ENCODE measurements around the gene MFSD8.
"Not testable (repeated sequence)": the region's sequence is repeated elsewhere in the genome, so short reads cannot be mapped to it uniquely, and the experiment has no call there.

MFSD8 gene

DNA sequence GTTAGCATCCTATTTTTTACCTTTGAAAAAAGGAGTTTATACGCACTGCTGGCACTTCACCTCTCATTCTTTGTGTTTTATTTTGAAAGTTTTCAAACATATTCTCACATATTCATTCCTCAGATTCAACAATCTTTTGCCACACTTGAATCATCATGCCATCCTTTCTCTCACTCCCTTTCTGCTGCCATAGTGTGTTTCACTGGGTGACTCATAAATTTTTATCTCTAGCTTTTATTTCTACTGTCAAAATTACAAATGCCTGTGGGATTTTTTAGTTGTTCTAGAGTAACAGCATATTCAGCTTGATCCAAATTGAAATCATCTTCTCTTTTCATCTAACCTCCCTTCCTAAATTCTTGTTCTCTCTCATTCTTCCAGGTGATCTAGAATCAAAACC is 28.0 kb downstream of the MFSD8 start:
- no peaks in the 10 kb centered on the region for H3K36me3 ChIP-seq (ENCODE audit: control insufficient read depth, insufficient read depth, low read length)
- no peak overlapping the region for H3K4me2 ChIP-seq (ENCODE audit: low read length)
- no peaks in the 10 kb centered on the region for H3K27me3 ChIP-seq (ENCODE audit: control insufficient read depth, insufficient read depth, low read length)
- TF ChIP-seq, protein P1, sequence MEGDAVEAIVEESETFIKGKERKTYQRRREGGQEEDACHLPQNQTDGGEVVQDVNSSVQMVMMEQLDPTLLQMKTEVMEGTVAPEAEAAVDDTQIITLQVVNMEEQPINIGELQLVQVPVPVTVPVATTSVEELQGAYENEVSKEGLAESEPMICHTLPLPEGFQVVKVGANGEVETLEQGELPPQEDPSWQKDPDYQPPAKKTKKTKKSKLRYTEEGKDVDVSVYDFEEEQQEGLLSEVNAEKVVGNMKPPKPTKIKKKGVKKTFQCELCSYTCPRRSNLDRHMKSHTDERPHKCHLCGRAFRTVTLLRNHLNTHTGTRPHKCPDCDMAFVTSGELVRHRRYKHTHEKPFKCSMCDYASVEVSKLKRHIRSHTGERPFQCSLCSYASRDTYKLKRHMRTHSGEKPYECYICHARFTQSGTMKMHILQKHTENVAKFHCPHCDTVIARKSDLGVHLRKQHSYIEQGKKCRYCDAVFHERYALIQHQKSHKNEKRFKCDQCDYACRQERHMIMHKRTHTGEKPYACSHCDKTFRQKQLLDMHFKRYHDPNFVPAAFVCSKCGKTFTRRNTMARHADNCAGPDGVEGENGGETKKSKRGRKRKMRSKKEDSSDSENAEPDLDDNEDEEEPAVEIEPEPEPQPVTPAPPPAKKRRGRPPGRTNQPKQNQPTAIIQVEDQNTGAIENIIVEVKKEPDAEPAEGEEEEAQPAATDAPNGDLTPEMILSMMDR (IDR thresholded peaks at IDR 0.05), result no peak
- H3K79me2 ChIP-seq, result no peaks in the 10 kb centered on the region
- H2AFZ ChIP-seq, result no peak overlapping the region
- H3K4me3 ChIP-seq (ENCODE audit: low read depth, low read length), result no peak overlapping the region
- no peak overlapping the region for H3K27ac ChIP-seq
- no peaks in the 10 kb centered on the region for H3K4me1 ChIP-seq
- no peak overlapping the region for H3K9ac ChIP-seq
- H3K9me3 ChIP-seq (ENCODE audit: control insufficient read depth, low read length), result no peaks in the 10 kb centered on the region

DNA sequence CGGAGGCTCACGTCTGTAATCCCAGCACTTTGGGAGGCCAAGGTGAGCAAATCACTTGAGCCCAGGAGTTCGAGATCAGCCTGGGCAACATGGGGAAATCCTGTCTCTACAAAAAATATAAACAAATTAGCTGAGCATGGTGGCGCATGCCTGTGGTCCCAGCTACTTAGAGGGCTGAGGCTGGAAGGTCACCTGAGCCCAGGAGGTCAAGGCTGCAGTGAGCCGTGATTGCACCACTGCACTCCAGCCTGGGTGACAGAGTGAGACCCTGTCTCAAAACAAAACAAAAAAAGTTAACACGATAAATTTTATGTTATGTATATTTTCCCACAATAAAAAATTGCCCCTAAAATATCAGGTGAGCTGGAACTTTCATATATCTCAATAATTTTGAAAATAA is 33.1 kb downstream of the MFSD8 start:
- H3K9ac ChIP-seq; H3K27ac ChIP-seq; H3K36me3 ChIP-seq (ENCODE audit: control insufficient read depth, insufficient read depth, low read length); H3K27me3 ChIP-seq (ENCODE audit: control insufficient read depth, insufficient read depth, low read length); H3K4me2 ChIP-seq (ENCODE audit: low read length); H3K4me3 ChIP-seq (ENCODE audit: low read depth, low read length); H2AFZ ChIP-seq; H3K9me3 ChIP-seq (ENCODE audit: control insufficient read depth, low read length); H3K4me1 ChIP-seq; H3K79me2 ChIP-seq: not testable (repeated sequence)

DNA sequence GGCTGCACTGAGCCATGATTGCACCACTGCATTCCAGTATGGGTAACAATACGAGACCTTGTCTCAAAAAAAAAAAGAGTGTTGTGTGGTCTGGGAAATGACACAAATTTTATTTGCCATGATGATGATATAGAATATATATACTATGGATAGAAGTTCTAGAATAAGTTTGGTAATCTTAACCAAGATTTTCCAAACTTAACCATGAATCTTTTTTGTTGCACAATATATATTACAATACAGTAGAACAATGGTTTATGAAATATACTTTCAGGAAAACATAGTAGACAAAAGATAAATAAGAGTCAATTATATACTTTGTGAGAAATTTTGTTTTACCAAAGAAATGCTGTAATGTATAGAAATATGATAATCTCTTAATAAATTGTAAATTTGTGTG is 34.8 kb downstream of the MFSD8 start:
- H3K9me3 ChIP-seq (ENCODE audit: control insufficient read depth, low read length), result no peaks in the 10 kb centered on the region
- no peak overlapping the region for H3K9ac ChIP-seq
- no peak overlapping the region for H2AFZ ChIP-seq
- no peaks in the 10 kb centered on the region for H3K36me3 ChIP-seq (ENCODE audit: control insufficient read depth, insufficient read depth, low read length)
- TF ChIP-seq, protein P1 (IDR thresholded peaks at IDR 0.05), result no peak
- no peak overlapping the region for H3K27ac ChIP-seq
- no peak overlapping the region for H3K4me3 ChIP-seq (ENCODE audit: low read depth, low read length)
- H3K27me3 ChIP-seq (ENCODE audit: control insufficient read depth, insufficient read depth, low read length), result no peaks in the 10 kb centered on the region
- H3K4me1 ChIP-seq, result no peaks in the 10 kb centered on the region
- H3K79me2 ChIP-seq, result no peaks in the 10 kb centered on the region
- no peak overlapping the region for H3K4me2 ChIP-seq (ENCODE audit: low read length)

DNA sequence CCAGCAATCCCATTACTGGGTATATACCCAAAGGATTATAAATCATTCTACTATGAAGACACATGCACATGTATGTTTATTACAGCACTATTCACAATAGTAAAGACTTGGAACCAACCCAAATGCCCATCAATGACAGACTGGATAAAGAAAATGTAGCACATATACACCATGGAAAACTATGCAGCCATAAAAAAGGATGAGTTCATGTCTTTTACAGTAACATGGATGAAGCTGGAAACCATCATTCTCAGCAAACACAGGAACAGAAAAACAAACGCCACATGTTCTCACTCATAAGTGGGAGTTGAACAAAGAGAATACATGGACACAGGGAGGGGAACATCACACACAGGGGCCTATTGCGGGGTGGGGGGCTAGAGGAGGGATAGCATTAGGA is 39.3 kb downstream of the MFSD8 start:
- H3K36me3 ChIP-seq (ENCODE audit: control insufficient read depth, insufficient read depth, low read length), result not testable (repeated sequence)

DNA sequence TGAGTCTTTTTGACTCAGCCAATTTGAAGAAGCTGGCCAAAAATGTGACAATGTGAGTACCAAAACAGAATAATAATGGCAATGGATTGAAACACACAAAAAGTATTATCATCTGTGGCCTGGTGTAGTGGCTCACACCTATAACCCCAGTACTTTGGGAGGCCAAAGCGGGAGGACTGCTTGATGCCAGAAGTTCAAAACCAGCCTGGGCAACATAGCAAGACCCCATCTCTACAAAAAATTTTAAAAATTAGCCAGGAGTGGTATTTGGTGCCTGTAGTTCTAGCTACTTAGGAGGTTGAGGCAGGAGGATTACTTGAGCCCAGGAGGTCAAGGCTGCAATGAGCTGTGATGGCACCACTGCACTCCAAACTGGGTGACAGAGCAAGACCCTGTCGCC is 42.7 kb downstream of the MFSD8 start:
- Histone ChIP-seq H3K27me3 (ENCODE audit: control insufficient read depth, insufficient read depth, low read length) (no peaks in the 10 kb centered on the region), H2AFZ (no peak overlapping the region), H3K9me3 (ENCODE audit: control insufficient read depth, low read length) (no peaks in the 10 kb centered on the region), H3K4me3 (ENCODE audit: low read depth, low read length) (no peak overlapping the region), H3K9ac (no peak overlapping the region), H3K79me2 (no peaks in the 10 kb centered on the region), H3K36me3 (ENCODE audit: control insufficient read depth, insufficient read depth, low read length) (no peaks in the 10 kb centered on the region), H3K4me1 (no peaks in the 10 kb centered on the region), H3K4me2 (ENCODE audit: low read length) (no peak overlapping the region), H3K27ac (no peak overlapping the region)
- TF ChIP-seq, protein P1 (IDR thresholded peaks at IDR 0.05), result no peak

More for the DNA sequence above, 39.3 kb downstream of the MFSD8 start:
- not testable (repeated sequence) for H3K79me2 ChIP-seq; H3K27me3 ChIP-seq (ENCODE audit: control insufficient read depth, insufficient read depth, low read length); H3K4me1 ChIP-seq; H3K27ac ChIP-seq; H3K9ac ChIP-seq; H3K4me3 ChIP-seq (ENCODE audit: low read depth, low read length); H3K9me3 ChIP-seq (ENCODE audit: control insufficient read depth, low read length); H3K4me2 ChIP-seq (ENCODE audit: low read length); H2AFZ ChIP-seq

DNA sequence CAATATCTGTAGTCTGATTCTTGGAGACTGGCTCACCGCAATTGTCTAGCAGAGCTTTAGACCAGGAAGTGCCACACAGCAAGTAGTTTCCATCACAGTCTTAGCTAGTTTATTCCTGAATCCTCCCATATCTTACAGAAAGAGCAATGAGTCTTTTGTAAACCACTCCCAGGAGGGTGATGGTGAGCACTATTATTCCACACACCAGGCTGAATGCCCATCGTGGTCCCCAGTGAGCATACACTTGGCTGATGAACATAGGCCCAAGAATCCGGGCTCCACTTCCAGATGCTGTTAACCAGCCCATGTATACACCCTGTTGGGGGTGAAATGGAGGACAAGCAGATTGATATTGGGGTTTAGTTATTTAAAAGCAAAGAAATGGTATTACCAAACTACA is 44.5 kb downstream of the MFSD8 start:
- H2AFZ ChIP-seq, result no peak overlapping the region
- H3K36me3 ChIP-seq (ENCODE audit: control insufficient read depth, insufficient read depth, low read length), result no peaks in the 10 kb centered on the region
- no peaks in the 10 kb centered on the region for H3K27me3 ChIP-seq (ENCODE audit: control insufficient read depth, insufficient read depth, low read length)
- no peaks in the 10 kb centered on the region for H3K9me3 ChIP-seq (ENCODE audit: control insufficient read depth, low read length)
- no peak overlapping the region for H3K9ac ChIP-seq
- H3K4me1 ChIP-seq, result no peaks in the 10 kb centered on the region
- H3K4me2 ChIP-seq (ENCODE audit: low read length), result no peak overlapping the region
- H3K27ac ChIP-seq, result no peak overlapping the region
- no peaks in the 10 kb centered on the region for H3K79me2 ChIP-seq
- TF ChIP-seq, protein P1 (IDR thresholded peaks at IDR 0.05), result no peak
- no peak overlapping the region for H3K4me3 ChIP-seq (ENCODE audit: low read depth, low read length)
